Ovary (tissue), 9 donors: ENCODE results near the gene GALNT10. TPM values are rescaled to one million over a fixed set of nuclear protein-coding genes. Genes with fewer than 3 reads are reported as not detected.

Experiments
- DNase-seq, 5 donors: peaks; one replicate each; pipeline ENCODE4 v3.0.0-alpha.2; 2019 to 2020
- H3K27ac ChIP-seq, 2 donors: fragments of 200-600 bp; one replicate each; pipeline versions ENCODE4 v1.5.1 to v1.8.0; 2019 to 2022
- H3K27me3 ChIP-seq: fragments of 200-600 bp; one replicate; pipeline ENCODE4 v1.8.0; 2022
- H3K36me3 ChIP-seq: fragments of 200-600 bp; sonication (generic); one replicate; pipeline ENCODE4 v1.5.1; 2019
- H3K4me1 ChIP-seq: one replicate; pipeline ENCODE4 v1.8.1; 2013; ENCODE audit warnings: mild to moderate bottlenecking, moderate library complexity; ENCODE audit not compliant: insufficient read depth
- H3K4me3 ChIP-seq: fragments of 200-600 bp; sonication (generic); one replicate; pipeline ENCODE4 v1.5.1; 2017
- H3K9me3 ChIP-seq, 2 donors: fragments of 200-600 bp in 1 of 2; sonication (generic) in 1 of 2; one replicate each; pipeline versions ENCODE4 v1.5.1 to v1.8.1; 2013 to 2019; ENCODE audit warnings: mild to moderate bottlenecking in 1 of 2, moderate library complexity in 1 of 2
- EP300 ChIP-seq: sonication (generic); formaldehyde crosslinking; IDR thresholded peaks from one replicate; pipeline ENCODE4 v1.6.1; 2017; ENCODE audit warnings: antibody characterized with exemption
- POLR2A ChIP-seq: fragments of 450-650 bp; IDR thresholded peaks from one replicate; pipeline ENCODE4 v1.6.1; 2017; ENCODE audit warnings: antibody characterized with exemption, mild to moderate bottlenecking, moderate library complexity
- WGBS, 3 donors: extraction: QIAGEN DNeasy Blood & Tissue Kit in 1 of 3; methylation state at CpG; one replicate each; pipeline versions ENCODE4 v1.1.5 to v1.1.7; 2013 to 2017; 5-methylcytosine and 5-hydroxymethylcytosine counted together
- intact Hi-C, 4 donors: fragments of 100-400 bp; cut with DNase I; formaldehyde crosslinking; loops; one replicate each; pipeline versions ENCODE4 v1.11.0 to v1.15.1; 2022 to 2023
- polyA plus RNA-seq, 2 donors: library from polyadenylated mRNA; stranded (reverse); fragments of 200-250 nt in 1 of 2; fragments of 350-450 nt in 1 of 2; fragmentation: Illumina TruSeq in 1 of 2; extraction: RNeasy Lipid Tissue Mini Kit (QIAGEN cat#74804) in 1 of 2; gene quantifications; one replicate each; pipeline ENCODE4 v1.2.3, GENCODE V29; 2013 to 2014
- total RNA-seq, 7 donors: library from RNA; depleted of rRNA in 2 of 7; stranded (reverse); fragments of >200 nt in 2 of 7; fragmentation: NEBNext Ultra II Directional in 3 of 7; extraction: Animal tissue kit (Norgen Biotek cat#: 25700) in 3 of 7; gene quantifications; one replicate each; pipeline versions ENCODE4 v1.1.0 to v1.2.4, GENCODE V29; 2016 to 2023
- TF ChIP-seq, protein P1 (sequence below), 3 donors: fragments of 450-650 bp in 2 of 3; fragments of 200-600 bp in 1 of 3; IDR thresholded peaks; one replicate each; pipeline versions ENCODE4 v1.5.1 to v1.8.0; 2016 to 2022; ENCODE audit warnings: antibody characterized with exemption in 3 of 3, mild to moderate bottlenecking in 1 of 3
- donor health status: DM: no; HTN: no; CAD: no; lungs with moderate emphysema.
- donor health status: DM: no; HTN: no; CAD: no.
- donor health status: Bipolar disorder and iron deficiency.
- donor health status: DM: yes; HTN: yes; CAD: no.
- donor health status: DM: no; HTN: no; CAD: no.
- donor health status: DM: yes; HTN: yes; CAD: no.

Gene GALNT10
- total and polyA plus RNA-seq, 9 donors, result 34.5 to 206 (median 88.7) TPM

DNA sequence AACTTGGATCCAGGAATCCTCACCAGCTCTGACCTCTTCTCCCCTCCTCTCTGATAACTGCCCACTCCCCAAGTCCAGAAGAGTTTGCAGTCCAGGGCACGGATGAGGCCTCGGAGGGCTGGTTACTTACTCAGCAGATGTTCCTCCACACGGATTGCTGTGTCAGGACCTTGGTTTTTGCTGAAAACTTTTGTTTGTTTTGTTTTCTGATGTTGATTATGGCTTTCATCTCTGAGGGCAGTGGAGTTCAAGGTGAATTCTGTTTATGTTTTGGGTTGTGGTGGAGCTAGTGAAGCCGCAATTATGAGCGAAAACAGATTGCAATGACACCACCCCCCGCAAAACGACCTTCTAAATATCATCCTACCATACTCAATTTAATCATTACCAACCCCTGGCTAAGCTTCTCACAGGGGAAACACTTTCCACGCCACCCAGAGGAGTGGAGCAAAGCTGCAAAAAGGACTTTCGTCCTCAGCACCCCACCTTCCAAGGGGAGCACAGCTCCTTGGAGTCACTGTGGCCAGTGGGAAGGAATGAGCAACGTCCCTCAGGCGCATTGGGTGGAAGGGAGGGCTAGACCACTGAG, 162.5 kb downstream of the GALNT10 start:
- Histone ChIP-seq H3K27me3 (no peaks in the 10 kb centered on the region), H3K36me3 (no peaks in the 10 kb centered on the region), H3K4me1 (peaks cover 44% of the 10 kb centered on the region), H3K9me3 (no peaks in the 10 kb centered on the region), H3K4me3 (no peak overlapping the region), H3K27ac (peak overlapping the region; percentile 23 to 78)
- 14 to 44% (median 23%) methylated on average over 11 of the region's 11 CpGs for WGBS, 3 donors
- intact Hi-C loops, result loop anchor here in 1 of 4 donors (10.0 kb wide), 1 partner anchor 158 kb away; the partner anchor contains the start of gene GALNT10
- DNase-seq, result peak in 2 of 5 donors; percentile 47 to 58
- no peak for TF ChIP-seq POLR2A
- no peak for TF ChIP-seq EP300
- TF ChIP-seq, protein P1, sequence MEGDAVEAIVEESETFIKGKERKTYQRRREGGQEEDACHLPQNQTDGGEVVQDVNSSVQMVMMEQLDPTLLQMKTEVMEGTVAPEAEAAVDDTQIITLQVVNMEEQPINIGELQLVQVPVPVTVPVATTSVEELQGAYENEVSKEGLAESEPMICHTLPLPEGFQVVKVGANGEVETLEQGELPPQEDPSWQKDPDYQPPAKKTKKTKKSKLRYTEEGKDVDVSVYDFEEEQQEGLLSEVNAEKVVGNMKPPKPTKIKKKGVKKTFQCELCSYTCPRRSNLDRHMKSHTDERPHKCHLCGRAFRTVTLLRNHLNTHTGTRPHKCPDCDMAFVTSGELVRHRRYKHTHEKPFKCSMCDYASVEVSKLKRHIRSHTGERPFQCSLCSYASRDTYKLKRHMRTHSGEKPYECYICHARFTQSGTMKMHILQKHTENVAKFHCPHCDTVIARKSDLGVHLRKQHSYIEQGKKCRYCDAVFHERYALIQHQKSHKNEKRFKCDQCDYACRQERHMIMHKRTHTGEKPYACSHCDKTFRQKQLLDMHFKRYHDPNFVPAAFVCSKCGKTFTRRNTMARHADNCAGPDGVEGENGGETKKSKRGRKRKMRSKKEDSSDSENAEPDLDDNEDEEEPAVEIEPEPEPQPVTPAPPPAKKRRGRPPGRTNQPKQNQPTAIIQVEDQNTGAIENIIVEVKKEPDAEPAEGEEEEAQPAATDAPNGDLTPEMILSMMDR (IDR thresholded peaks at IDR 0.05), result no peak

DNA sequence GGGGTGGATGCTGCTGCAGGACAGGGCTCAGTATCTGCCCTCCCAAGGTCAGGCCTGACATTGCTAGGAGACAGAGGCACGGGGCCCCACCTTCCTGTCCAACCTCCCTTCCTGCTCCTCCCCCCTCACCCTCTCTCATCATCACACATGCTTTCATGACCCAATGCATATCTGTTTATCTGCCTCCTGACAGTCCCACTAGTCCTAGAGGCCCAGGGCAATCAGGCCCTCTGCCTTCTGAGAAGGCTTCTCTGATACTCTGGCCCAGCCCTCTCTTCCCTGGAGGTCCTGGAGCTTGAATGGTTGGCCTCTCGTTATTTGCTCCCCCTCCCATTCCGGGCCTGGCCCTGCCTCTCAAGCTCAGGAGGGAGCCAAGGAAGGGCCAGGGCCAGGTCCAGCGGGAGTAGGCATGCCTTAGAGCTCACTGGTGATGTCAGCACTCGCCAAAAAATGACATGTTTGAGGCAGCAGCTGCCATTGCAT, 164.6 kb downstream of the GALNT10 start:
- H3K27ac ChIP-seq, result peak overlapping the region; percentile 4 to 78
- H3K9me3 ChIP-seq, result no peaks in the 10 kb centered on the region
- DNase-seq, result peak; percentile 54 to 71 (median 59)
- peaks cover 50% of the 10 kb centered on the region for H3K4me1 ChIP-seq
- H3K36me3 ChIP-seq, result no peaks in the 10 kb centered on the region
- intact Hi-C loops, result loop anchor here in 1 of 4 donors (10.0 kb wide), 1 partner anchor 160 kb away; the partner anchor contains the start of gene GALNT10
- no peaks in the 10 kb centered on the region for H3K27me3 ChIP-seq
- H3K4me3 ChIP-seq, result no peak overlapping the region
- WGBS, 3 donors, result 21 to 22% (median 22%) methylated on average over 5 of the region's 5 CpGs
- TF ChIP-seq POLR2A (no peak), EP300 (no peak)
- TF ChIP-seq, protein P1 (IDR thresholded peaks at IDR 0.05), result no peak

DNA sequence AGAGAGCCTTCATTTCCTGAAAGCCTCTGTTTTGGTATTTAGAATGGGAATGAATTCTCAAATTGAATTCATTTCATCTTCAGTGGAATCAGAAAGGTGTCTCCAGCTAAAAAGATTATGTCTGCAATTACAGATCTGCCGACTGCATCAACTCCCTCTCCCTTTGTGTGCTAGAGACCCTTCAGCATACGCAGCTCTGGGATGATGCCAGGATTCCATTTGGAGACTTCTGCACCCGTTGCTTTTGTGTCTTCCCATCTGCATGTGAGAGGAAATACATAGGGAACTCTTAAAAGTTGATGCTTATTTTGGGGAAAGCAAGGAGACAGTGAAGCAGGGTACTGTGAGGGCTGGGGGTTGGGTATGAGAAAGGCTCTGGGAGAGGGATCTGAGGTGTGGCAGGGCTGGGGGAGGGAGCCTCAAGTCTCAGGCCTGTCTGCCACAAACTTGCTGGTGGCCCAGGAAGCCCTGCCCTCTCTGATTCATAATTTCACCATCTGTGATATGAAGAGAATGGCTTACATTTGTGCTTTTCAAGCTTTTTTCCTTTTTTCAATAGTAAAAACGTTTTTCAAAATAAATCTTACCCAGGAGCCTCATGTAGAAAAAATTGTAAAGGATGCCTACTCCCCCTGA, 165.6 kb downstream of the GALNT10 start:
- no peak for DNase-seq
- H3K27ac ChIP-seq, result peak overlapping the region; percentile 23 to 78
- intact Hi-C loops, result loop anchor here in 1 of 4 donors (10.0 kb wide), 1 partner anchor 161 kb away; the partner anchor contains the start of gene GALNT10
- no peaks in the 10 kb centered on the region for H3K9me3 ChIP-seq
- H3K27me3 ChIP-seq, result no peaks in the 10 kb centered on the region
- no peaks in the 10 kb centered on the region for H3K36me3 ChIP-seq
- H3K4me3 ChIP-seq, result no peak overlapping the region
- peaks cover 49% of the 10 kb centered on the region for H3K4me1 ChIP-seq
- TF ChIP-seq EP300, result no peak
- TF ChIP-seq POLR2A, result no peak
- TF ChIP-seq, protein P1 (IDR thresholded peaks at IDR 0.05), result no peak
- WGBS, 3 donors, result 27 to 35% (median 32%) methylated on average over 4 of the region's 4 CpGs

DNA sequence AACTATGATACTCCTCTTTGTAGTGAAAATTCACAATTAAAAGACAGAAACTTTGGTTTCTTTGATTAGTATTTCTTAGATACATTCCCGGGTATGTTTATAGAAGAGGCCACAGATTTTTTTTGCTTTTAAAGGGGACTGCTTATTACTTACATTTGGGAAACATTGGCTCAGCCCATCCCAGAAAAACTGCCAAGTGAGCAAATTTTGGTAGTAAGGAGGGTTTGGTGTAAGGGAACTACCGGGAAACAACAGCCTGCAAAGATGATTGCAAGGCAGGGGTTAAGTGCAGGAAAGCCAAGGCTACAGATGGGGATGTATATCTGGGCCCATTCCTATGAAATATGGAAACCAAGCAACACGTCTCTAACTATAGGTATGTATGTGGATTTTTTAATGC, 166.4 kb downstream of the GALNT10 start:
- Histone ChIP-seq H3K9me3 (no peaks in the 10 kb centered on the region), H3K36me3 (no peaks in the 10 kb centered on the region), H3K27ac (peak overlapping the region in 1 of 2 donors; percentile 78), H3K4me3 (no peak overlapping the region), H3K27me3 (no peaks in the 10 kb centered on the region), H3K4me1 (peaks cover 48% of the 10 kb centered on the region)
- DNase-seq, result no peak
- 46 to 55% (median 55%) methylated on average over 3 of the region's 3 CpGs for WGBS, 3 donors
- TF ChIP-seq POLR2A (no peak), EP300 (no peak)
- TF ChIP-seq, protein P1 (IDR thresholded peaks at IDR 0.05), result no peak
- intact Hi-C loops, result loop anchor here in 1 of 4 donors (10.0 kb wide), 1 partner anchor 162 kb away; the partner anchor contains the start of gene GALNT10
